ENCODE measurements around the gene TCF12.

TCF12 gene

DNA sequence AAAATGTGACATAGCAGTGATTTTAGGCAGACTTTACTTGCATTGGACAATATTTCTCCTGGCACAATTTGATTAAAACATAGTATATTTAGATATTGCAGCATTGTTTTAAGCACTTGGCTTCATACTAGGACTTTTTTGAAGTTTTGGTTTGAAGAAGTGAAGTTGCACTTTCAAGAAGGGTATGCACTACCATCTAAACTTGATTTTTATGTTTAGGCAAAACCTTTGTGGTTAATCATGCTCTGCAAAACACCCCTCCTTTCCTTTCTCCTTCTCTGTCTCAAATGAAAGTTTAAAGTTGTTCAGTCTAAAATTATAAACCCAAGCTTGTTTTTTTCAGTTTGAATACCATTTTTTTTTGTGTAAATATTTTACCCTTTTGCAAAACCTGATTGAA lies 173.8 kb downstream of the TCF12 start:
- Histone ChIP-seq H3K27me3 (ENCODE audit: insufficient read depth, low read length, poor library complexity, severe bottlenecking) (no peaks in the 10 kb centered on the region), H3K9ac (ENCODE audit: low read depth, low read length, poor library complexity, severe bottlenecking) (no peak overlapping the region), H3F3A (ENCODE audit: low read depth) (no peaks in the 10 kb centered on the region)

DNA sequence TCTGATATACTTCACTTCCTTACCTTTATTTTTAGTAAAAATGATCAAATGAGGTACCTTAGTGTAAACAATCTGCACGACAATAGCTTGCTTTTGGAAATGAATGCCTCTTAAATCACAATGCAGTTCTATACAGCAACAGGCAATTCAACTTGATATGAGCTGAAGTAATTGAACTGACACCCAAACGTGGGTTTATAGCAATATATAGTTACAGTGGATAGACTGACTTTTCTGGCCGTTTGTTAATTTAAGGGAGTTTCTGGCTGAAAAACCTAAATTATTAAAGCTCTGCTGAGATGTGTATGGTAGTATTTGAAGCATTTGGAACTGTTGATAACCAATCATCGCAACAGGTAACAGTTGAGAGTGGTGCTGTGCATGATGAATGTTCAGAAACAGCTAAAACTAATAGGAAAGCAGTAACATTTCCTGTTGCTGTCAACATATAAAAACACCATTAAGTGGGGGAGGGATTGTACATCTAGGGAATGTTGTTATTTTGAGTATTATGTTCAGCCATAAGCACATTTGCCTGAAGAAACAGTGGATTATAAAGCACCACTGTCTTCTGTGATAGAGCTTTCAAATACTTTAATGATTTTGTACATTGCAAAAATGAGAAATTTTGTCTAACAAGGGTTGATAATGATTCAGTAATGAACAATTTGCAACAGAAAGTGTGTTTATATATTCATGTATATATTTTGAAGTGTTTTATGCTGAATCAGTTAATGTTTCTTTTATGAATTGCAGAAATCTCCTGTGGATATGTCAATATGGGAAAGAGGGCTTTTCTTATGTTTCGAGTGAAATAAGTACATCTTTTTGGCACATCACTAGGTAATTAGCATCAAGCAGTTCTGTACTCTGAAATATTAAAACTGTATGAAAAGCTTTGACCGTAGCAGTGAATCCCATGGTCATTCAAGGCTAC lies 176.1 kb downstream of the TCF12 start:
- H3K9me3 ChIP-seq (ENCODE audit: insufficient read depth, low read depth, low read length): no peaks in the 10 kb centered on the region
- H3K27me3 ChIP-seq (ENCODE audit: insufficient read depth, low read length, poor library complexity, severe bottlenecking): no peaks in the 10 kb centered on the region
- H3K36me3 ChIP-seq (ENCODE audit: insufficient read depth, low read length): peaks cover 26% of the 10 kb centered on the region; the same call in 1 of the 2 replicates
- peaks cover 7% of the 10 kb centered on the region for H3K79me2 ChIP-seq (ENCODE audit: insufficient read depth, low read length)
- H3K4me3 ChIP-seq (ENCODE audit: low read length, poor library complexity, severe bottlenecking): no peak overlapping the region
- peaks cover 6% of the 10 kb centered on the region for H4K20me1 ChIP-seq (ENCODE audit: insufficient read depth, low read length, poor library complexity, severe bottlenecking)
- H3K9me2 ChIP-seq (replicated peaks; ENCODE audit: low read depth, low read length): no peaks in the 10 kb centered on the region
- no peak overlapping the region for H3K4me2 ChIP-seq (ENCODE audit: low read depth, low read length, poor library complexity, severe bottlenecking)
- no peaks in the 10 kb centered on the region for H3F3A ChIP-seq (ENCODE audit: low read depth)
- TF ChIP-seq EZH2phosphoT487 (IDR thresholded peaks at IDR 0.05; ENCODE audit: borderline replicate concordance): no peak
- TF ChIP-seq, protein P1, sequence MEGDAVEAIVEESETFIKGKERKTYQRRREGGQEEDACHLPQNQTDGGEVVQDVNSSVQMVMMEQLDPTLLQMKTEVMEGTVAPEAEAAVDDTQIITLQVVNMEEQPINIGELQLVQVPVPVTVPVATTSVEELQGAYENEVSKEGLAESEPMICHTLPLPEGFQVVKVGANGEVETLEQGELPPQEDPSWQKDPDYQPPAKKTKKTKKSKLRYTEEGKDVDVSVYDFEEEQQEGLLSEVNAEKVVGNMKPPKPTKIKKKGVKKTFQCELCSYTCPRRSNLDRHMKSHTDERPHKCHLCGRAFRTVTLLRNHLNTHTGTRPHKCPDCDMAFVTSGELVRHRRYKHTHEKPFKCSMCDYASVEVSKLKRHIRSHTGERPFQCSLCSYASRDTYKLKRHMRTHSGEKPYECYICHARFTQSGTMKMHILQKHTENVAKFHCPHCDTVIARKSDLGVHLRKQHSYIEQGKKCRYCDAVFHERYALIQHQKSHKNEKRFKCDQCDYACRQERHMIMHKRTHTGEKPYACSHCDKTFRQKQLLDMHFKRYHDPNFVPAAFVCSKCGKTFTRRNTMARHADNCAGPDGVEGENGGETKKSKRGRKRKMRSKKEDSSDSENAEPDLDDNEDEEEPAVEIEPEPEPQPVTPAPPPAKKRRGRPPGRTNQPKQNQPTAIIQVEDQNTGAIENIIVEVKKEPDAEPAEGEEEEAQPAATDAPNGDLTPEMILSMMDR (conservative IDR thresholded peaks at IDR 0.05; ENCODE audit: low read length): no peak
- H3K4me1 ChIP-seq (ENCODE audit: insufficient read depth, low read length, poor library complexity, severe bottlenecking): peaks cover 22% of the 10 kb centered on the region
- H2AFZ ChIP-seq (ENCODE audit: low read length): no peak overlapping the region
- no peak overlapping the region for H3K9ac ChIP-seq (ENCODE audit: low read depth, low read length, poor library complexity, severe bottlenecking)

More for the DNA sequence above, 173.8 kb downstream of the TCF12 start:
- H3K4me2 ChIP-seq (ENCODE audit: low read depth, low read length, poor library complexity, severe bottlenecking): no peak overlapping the region
- H3K9me3 ChIP-seq (ENCODE audit: insufficient read depth, low read depth, low read length): no peaks in the 10 kb centered on the region
- peaks cover 6% of the 10 kb centered on the region for H4K20me1 ChIP-seq (ENCODE audit: insufficient read depth, low read length, poor library complexity, severe bottlenecking)
- no peak overlapping the region for H2AFZ ChIP-seq (ENCODE audit: low read length)
- TF ChIP-seq, protein P1 (conservative IDR thresholded peaks at IDR 0.05; ENCODE audit: low read length): no peak
- TF ChIP-seq EZH2phosphoT487 (IDR thresholded peaks at IDR 0.05; ENCODE audit: borderline replicate concordance): no peak
- H3K9me2 ChIP-seq (replicated peaks; ENCODE audit: low read depth, low read length): no peaks in the 10 kb centered on the region
- peaks cover 26% of the 10 kb centered on the region; the same call in 1 of the 2 replicates for H3K36me3 ChIP-seq (ENCODE audit: insufficient read depth, low read length)
- peaks cover 22% of the 10 kb centered on the region for H3K4me1 ChIP-seq (ENCODE audit: insufficient read depth, low read length, poor library complexity, severe bottlenecking)
- H3K4me3 ChIP-seq (ENCODE audit: low read length, poor library complexity, severe bottlenecking): no peak overlapping the region
- peaks cover 23% of the 10 kb centered on the region for H3K79me2 ChIP-seq (ENCODE audit: insufficient read depth, low read length)

DNA sequence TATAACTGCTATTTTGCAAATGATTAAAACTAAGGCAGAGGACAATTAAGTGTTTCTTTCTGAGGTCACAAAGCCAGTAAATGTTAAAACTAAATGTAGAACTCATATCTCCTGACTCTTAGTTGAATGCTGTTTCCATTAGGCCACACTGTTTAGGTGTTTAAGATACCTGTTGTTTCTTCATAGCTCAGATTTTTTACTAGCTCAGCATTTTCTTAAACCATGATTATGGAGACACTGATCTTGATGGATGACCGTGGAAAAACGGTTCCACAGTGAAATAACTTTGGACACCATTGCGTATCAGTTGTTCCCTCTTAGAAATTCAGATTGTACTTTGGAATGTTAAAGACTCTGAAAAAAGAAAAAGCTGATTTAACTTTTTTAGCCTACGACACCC lies 177.5 kb downstream of the TCF12 start:
- peaks cover 26% of the 10 kb centered on the region; the same call in 1 of the 2 replicates for H3K36me3 ChIP-seq (ENCODE audit: insufficient read depth, low read length)
- H3F3A ChIP-seq (ENCODE audit: low read depth): no peaks in the 10 kb centered on the region
- H4K20me1 ChIP-seq (ENCODE audit: insufficient read depth, low read length, poor library complexity, severe bottlenecking): peaks cover 2% of the 10 kb centered on the region
- H3K79me2 ChIP-seq (ENCODE audit: insufficient read depth, low read length): peaks cover 6% of the 10 kb centered on the region
- H3K27me3 ChIP-seq (ENCODE audit: insufficient read depth, low read length, poor library complexity, severe bottlenecking): no peaks in the 10 kb centered on the region
- no peak overlapping the region for H3K4me3 ChIP-seq (ENCODE audit: low read length, poor library complexity, severe bottlenecking)
- H3K9ac ChIP-seq (ENCODE audit: low read depth, low read length, poor library complexity, severe bottlenecking): no peak overlapping the region
- H3K4me2 ChIP-seq (ENCODE audit: low read depth, low read length, poor library complexity, severe bottlenecking): no peak overlapping the region
- H3K4me1 ChIP-seq (ENCODE audit: insufficient read depth, low read length, poor library complexity, severe bottlenecking): peaks cover 12% of the 10 kb centered on the region
- TF ChIP-seq, protein P1 (conservative IDR thresholded peaks at IDR 0.05; ENCODE audit: low read length): no peak
- TF ChIP-seq EZH2phosphoT487 (IDR thresholded peaks at IDR 0.05; ENCODE audit: borderline replicate concordance): no peak
- no peaks in the 10 kb centered on the region for H3K9me3 ChIP-seq (ENCODE audit: insufficient read depth, low read depth, low read length)
- H3K9me2 ChIP-seq (replicated peaks; ENCODE audit: low read depth, low read length): no peaks in the 10 kb centered on the region
- H2AFZ ChIP-seq (ENCODE audit: low read length): no peak overlapping the region
